ENCODE data around the gene MICAL3. TPM values are rescaled to one million over a fixed set of nuclear protein-coding genes. Genes with fewer than 3 reads are reported as not detected.
"Not testable (repeated sequence)": the region's sequence is repeated elsewhere in the genome, so short reads cannot be mapped to it uniquely, and the experiment has no call there.

The MICAL3 gene
- total RNA-seq, 1 donor, result 11.0 TPM

DNA sequence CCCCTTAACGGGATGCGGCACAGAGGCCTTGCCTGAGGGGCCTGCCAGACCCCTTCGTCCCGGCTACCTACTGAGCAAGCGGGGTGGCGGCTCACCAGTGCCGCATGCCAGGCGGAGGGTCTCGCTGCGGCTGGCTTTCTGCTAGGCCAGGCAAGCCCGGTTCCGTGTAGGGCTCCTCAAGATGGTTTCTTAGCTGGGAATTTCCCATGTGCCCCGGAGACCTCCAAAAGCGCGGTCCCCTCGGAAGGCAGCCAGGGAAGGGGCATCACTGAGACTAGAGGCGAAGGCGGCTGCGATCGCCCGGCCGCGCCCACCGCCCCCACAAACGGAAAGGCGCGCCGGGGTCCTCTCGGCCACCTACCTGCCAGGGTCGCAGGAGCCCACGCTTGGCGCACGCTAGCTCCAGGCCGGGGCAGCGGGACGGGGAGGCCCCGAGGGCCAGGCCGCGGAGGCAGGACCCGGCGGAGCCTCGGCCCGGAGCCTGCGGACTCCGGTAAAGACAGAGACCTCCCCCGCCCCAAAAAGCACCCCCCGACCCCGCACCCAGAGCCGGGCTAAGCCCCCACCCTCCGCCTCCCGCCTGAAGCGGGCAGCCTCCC lies 23.8 kb downstream of the MICAL3 start:
- Histone ChIP-seq H3K9me3 (ENCODE audit: low read depth, low read length) (no peaks in the 10 kb centered on the region), H3K4me1 (ENCODE audit: insufficient read depth, low read length) (peaks cover 57% of the 10 kb centered on the region), H3K4me3 (ENCODE audit: low read length) (peak overlapping the region; percentile 59), H3K27me3 (ENCODE audit: insufficient read depth, low read length) (peaks cover 3% of the 10 kb centered on the region)

DNA sequence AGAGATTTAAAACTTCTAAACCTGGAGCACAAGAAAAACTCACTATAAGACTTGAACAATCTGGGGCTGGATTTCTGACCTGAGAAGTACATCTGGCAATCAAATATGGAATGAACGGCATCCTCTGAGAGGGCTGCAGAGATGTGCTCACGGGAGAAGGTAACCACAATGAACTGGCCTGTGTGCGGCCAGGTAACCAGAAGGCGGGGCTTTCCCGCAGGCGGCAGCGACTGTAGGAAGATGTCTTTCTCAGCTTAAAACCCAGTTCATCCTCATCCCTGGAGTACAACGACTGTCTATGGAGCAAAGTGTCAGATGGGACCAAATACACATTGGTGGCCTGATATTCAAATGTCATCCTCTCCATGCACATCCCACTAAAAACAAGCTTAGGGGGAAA lies 24.5 kb downstream of the MICAL3 start:
- Histone ChIP-seq H3K4me1 (ENCODE audit: insufficient read depth, low read length) (peaks cover 64% of the 10 kb centered on the region), H3K9me3 (ENCODE audit: low read depth, low read length) (no peaks in the 10 kb centered on the region), H3K4me3 (ENCODE audit: low read length) (no peak overlapping the region), H3K27me3 (ENCODE audit: insufficient read depth, low read length) (peaks cover 3% of the 10 kb centered on the region)

GRCh38 chr22:17998913-17999312 lies 25.4 kb downstream of the MICAL3 start:
- Histone ChIP-seq H3K27me3 (ENCODE audit: insufficient read depth, low read length) (peaks cover 3% of the 10 kb centered on the region), H3K9me3 (ENCODE audit: low read depth, low read length) (no peaks in the 10 kb centered on the region), H3K4me3 (ENCODE audit: low read length) (no peak overlapping the region), H3K4me1 (ENCODE audit: insufficient read depth, low read length) (peaks cover 64% of the 10 kb centered on the region)

- H3K4me1 ChIP-seq (ENCODE audit: insufficient read depth, low read length), result peaks cover 56% of the 10 kb centered on the region
- no peaks in the 10 kb centered on the region for H3K9me3 ChIP-seq (ENCODE audit: low read depth, low read length)
- no peak overlapping the region for H3K4me3 ChIP-seq (ENCODE audit: low read length)
- peaks cover 3% of the 10 kb centered on the region for H3K27me3 ChIP-seq (ENCODE audit: insufficient read depth, low read length)
These were observed 26.9 kb downstream of the MICAL3 start for GRCh38 chr22:17997456-17997855.

GRCh38 chr22:17995256-17995655 lies 29.1 kb downstream of the MICAL3 start:
- H3K4me1 ChIP-seq (ENCODE audit: insufficient read depth, low read length), result peaks cover 42% of the 10 kb centered on the region
- H3K9me3 ChIP-seq (ENCODE audit: low read depth, low read length); H3K4me3 ChIP-seq (ENCODE audit: low read length); H3K27me3 ChIP-seq (ENCODE audit: insufficient read depth, low read length): not testable (repeated sequence)

GRCh38 chr22:17994424-17995108 lies 29.8 kb downstream of the MICAL3 start:
- Histone ChIP-seq H3K4me3 (ENCODE audit: low read length) (no peak overlapping the region), H3K4me1 (ENCODE audit: insufficient read depth, low read length) (peaks cover 36% of the 10 kb centered on the region)

GRCh38 chr22:17992976-17993375 lies 31.4 kb downstream of the MICAL3 start:
- not testable (repeated sequence) for H3K27me3 ChIP-seq (ENCODE audit: insufficient read depth, low read length); H3K4me3 ChIP-seq (ENCODE audit: low read length); H3K9me3 ChIP-seq (ENCODE audit: low read depth, low read length)
- H3K4me1 ChIP-seq (ENCODE audit: insufficient read depth, low read length), result peaks cover 26% of the 10 kb centered on the region

More at GRCh38 chr22:17994424-17995108, 29.8 kb downstream of the MICAL3 start:
- H3K9me3 ChIP-seq (ENCODE audit: low read depth, low read length), result no peaks in the 10 kb centered on the region
- H3K27me3 ChIP-seq (ENCODE audit: insufficient read depth, low read length), result no peaks in the 10 kb centered on the region

- peaks cover 19% of the 10 kb centered on the region for H3K4me1 ChIP-seq (ENCODE audit: insufficient read depth, low read length)
- not testable (repeated sequence) for H3K9me3 ChIP-seq (ENCODE audit: low read depth, low read length); H3K4me3 ChIP-seq (ENCODE audit: low read length); H3K27me3 ChIP-seq (ENCODE audit: insufficient read depth, low read length)
These were observed 32.4 kb downstream of the MICAL3 start for GRCh38 chr22:17991992-17992391.

GRCh38 chr22:17990942-17991341 lies 33.4 kb downstream of the MICAL3 start:
- Histone ChIP-seq H3K9me3 (ENCODE audit: low read depth, low read length) (no peaks in the 10 kb centered on the region), H3K4me1 (ENCODE audit: insufficient read depth, low read length) (peaks cover 12% of the 10 kb centered on the region), H3K27me3 (ENCODE audit: insufficient read depth, low read length) (no peaks in the 10 kb centered on the region)

DNA sequence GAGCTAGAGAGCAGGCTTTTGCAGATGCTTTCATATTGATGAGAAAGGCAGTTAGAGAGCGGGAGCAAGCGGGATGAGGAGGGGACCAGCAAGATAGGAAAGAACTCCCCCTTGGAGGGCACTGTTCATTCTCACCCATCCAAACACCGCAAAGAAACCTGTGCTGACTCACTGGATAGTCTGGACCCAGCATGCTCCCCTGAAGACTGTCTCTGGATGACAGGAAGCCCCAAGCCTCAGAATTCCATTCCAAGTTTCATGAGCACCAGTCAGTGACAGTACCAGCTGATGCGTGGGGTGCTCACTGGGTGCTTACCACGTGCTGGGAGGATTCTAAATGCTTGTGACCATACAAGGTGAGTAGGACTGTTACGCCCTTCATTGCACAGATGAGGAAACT lies 34.2 kb downstream of the MICAL3 start:
- H3K4me1 ChIP-seq (ENCODE audit: insufficient read depth, low read length), result peaks cover 4% of the 10 kb centered on the region
- no peak overlapping the region for H3K4me3 ChIP-seq (ENCODE audit: low read length)
- no peaks in the 10 kb centered on the region for H3K9me3 ChIP-seq (ENCODE audit: low read depth, low read length)
- H3K27me3 ChIP-seq (ENCODE audit: insufficient read depth, low read length), result no peaks in the 10 kb centered on the region

More at GRCh38 chr22:17990942-17991341, 33.4 kb downstream of the MICAL3 start:
- H3K4me3 ChIP-seq (ENCODE audit: low read length), result no peak overlapping the region

DNA sequence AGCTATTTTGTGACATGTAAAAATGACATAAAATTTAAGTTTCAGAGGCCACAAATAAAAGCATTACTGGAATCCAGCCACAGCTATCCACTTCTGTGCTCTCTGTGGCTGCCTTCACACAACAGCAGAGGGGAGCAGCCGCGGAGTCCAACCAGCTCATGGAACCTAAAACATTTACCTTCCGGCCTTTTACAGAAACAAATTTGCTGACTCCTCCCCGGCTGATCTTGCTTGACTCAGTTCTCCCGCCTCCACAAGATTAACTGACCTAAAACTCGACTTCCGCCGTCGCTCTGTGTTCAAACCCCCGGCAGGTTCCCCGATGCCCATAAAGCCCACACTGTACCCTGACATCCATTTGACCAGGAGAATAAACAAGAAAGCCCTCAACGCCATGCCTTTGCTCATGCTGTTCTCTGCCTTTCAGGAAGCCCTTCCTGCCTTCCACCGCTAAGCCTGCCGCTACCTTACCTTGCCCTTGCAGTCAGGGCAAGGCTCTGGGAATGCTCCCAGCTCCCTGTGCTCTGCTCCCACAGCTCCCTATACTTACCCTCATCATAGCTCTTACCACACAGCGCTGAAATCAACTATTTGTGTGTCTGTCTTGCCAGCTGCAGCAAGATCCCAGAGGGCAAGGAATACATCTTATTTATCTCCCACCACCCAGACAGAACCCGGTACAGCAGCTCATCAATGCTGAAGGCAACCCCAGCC lies 35.4 kb downstream of the MICAL3 start:
- H3K4me1 ChIP-seq (ENCODE audit: insufficient read depth, low read length), result peaks cover 3% of the 10 kb centered on the region
- H3K4me3 ChIP-seq (ENCODE audit: low read length), result no peak overlapping the region
- H3K27me3 ChIP-seq (ENCODE audit: insufficient read depth, low read length), result no peaks in the 10 kb centered on the region
- no peaks in the 10 kb centered on the region for H3K9me3 ChIP-seq (ENCODE audit: low read depth, low read length)

GRCh38 chr22:17985606-17986005 lies 38.8 kb downstream of the MICAL3 start:
- H3K9me3 ChIP-seq (ENCODE audit: low read depth, low read length), result no peaks in the 10 kb centered on the region

GRCh38 chr22:17985071-17985470 lies 39.3 kb downstream of the MICAL3 start:
- not testable (repeated sequence) for H3K4me3 ChIP-seq (ENCODE audit: low read length); H3K27me3 ChIP-seq (ENCODE audit: insufficient read depth, low read length); H3K9me3 ChIP-seq (ENCODE audit: low read depth, low read length)
- H3K4me1 ChIP-seq (ENCODE audit: insufficient read depth, low read length), result peaks cover 11% of the 10 kb centered on the region

More at GRCh38 chr22:17985606-17986005, 38.8 kb downstream of the MICAL3 start:
- no peaks in the 10 kb centered on the region for H3K27me3 ChIP-seq (ENCODE audit: insufficient read depth, low read length)
- peaks cover 5% of the 10 kb centered on the region for H3K4me1 ChIP-seq (ENCODE audit: insufficient read depth, low read length)
- H3K4me3 ChIP-seq (ENCODE audit: low read length), result no peak overlapping the region

- Histone ChIP-seq H3K4me3 (ENCODE audit: low read length) (no peak overlapping the region), H3K9me3 (ENCODE audit: low read depth, low read length) (no peaks in the 10 kb centered on the region)
These were observed 40.2 kb downstream of the MICAL3 start for GRCh38 chr22:17984114-17984513.

DNA sequence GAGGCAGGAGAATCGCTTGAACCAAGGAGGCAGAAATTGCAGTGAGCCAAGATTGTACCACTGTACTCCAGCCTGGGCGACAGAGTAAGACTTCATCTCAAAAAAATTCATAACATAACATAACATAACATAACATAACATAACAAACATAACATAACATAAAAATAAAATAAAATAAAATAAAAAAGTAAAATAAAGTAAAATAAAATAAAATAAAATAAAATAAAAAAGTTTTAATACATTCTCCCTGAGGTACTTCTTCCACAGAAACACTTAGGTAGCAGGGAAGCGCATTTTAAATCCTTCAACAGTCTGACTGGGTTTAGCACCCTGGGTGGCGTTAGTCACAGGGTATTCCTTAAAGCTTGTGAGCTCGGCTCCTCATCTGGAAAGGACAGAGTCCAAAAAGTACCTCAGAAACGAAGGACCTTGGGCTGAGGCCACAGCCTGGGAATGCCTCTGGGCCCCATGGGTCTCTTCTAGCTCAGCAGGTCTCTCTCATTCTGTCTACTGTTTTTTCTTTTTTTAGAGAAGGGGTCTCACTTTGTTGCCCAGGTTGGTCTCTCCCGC lies 41.7 kb downstream of the MICAL3 start:
- no peaks in the 10 kb centered on the region for H3K27me3 ChIP-seq (ENCODE audit: insufficient read depth, low read length)
- H3K4me1 ChIP-seq (ENCODE audit: insufficient read depth, low read length), result peaks cover 20% of the 10 kb centered on the region
- no peak overlapping the region for H3K4me3 ChIP-seq (ENCODE audit: low read length)
- H3K9me3 ChIP-seq (ENCODE audit: low read depth, low read length), result no peaks in the 10 kb centered on the region

More at GRCh38 chr22:17984114-17984513, 40.2 kb downstream of the MICAL3 start:
- H3K4me1 ChIP-seq (ENCODE audit: insufficient read depth, low read length), result peaks cover 20% of the 10 kb centered on the region
- no peaks in the 10 kb centered on the region for H3K27me3 ChIP-seq (ENCODE audit: insufficient read depth, low read length)
